Loucy (cell line): ENCODE data around the gene LHX2.

Source experiments
- H2AFZ ChIP-seq: fragments of 200-600 bp; sonication (generic); 2 replicates; pipeline ENCODE4 v1.6.0; 2016; ENCODE audit warnings: antibody characterized with exemption, mild to moderate bottlenecking, low read length, moderate library complexity
- H3F3A ChIP-seq: fragments of 200-600 bp; 2 replicates; pipeline ENCODE4 v1.6.0; 2016; ENCODE audit warnings: antibody characterized with exemption, low read depth, mild to moderate bottlenecking
- H3K27me3 ChIP-seq: fragments of 200-600 bp; sonication (generic); 2 replicates; pipeline ENCODE4 v1.6.1; 2014; ENCODE audit warnings: low read length, mild to moderate bottlenecking; ENCODE audit not compliant: insufficient read depth, poor library complexity, severe bottlenecking
- H3K36me3 ChIP-seq: fragments of 200-600 bp; sonication (generic); 2 replicates; pipeline ENCODE4 v1.6.1; 2016; ENCODE audit warnings: low read length; ENCODE audit not compliant: insufficient read depth
- H3K4me1 ChIP-seq: fragments of 200-600 bp; sonication (generic); 2 replicates; pipeline ENCODE4 v1.5.1; 2014; ENCODE audit warnings: low read length, mild to moderate bottlenecking; ENCODE audit not compliant: insufficient read depth, poor library complexity, severe bottlenecking
- H3K4me2 ChIP-seq: fragments of 200-600 bp; sonication (generic); 2 replicates; pipeline ENCODE4 v1.6.0; 2014; ENCODE audit warnings: antibody characterized with exemption, low read length, low read depth, mild to moderate bottlenecking; ENCODE audit not compliant: poor library complexity, severe bottlenecking
- H3K4me3 ChIP-seq: fragments of 200-600 bp; sonication (generic); 2 replicates; pipeline ENCODE4 v1.5.1; 2014; ENCODE audit warnings: low read length, mild to moderate bottlenecking, mixed read lengths; ENCODE audit not compliant: poor library complexity, severe bottlenecking
- H3K79me2 ChIP-seq: fragments of 200-600 bp; sonication (generic); 2 replicates; pipeline ENCODE4 v1.6.1; 2014; ENCODE audit warnings: low read length; ENCODE audit not compliant: insufficient read depth
- H3K9ac ChIP-seq: fragments of 200-600 bp; sonication (generic); 2 replicates; pipeline ENCODE4 v1.6.0; 2014; ENCODE audit warnings: mild to moderate bottlenecking, low read depth, low read length, moderate library complexity; ENCODE audit not compliant: poor library complexity, severe bottlenecking
- H3K9me2 ChIP-seq: fragments of 200-600 bp; sonication (generic); replicated peaks from 2 replicates; pipeline ENCODE4 v1.6.1; 2016; ENCODE audit warnings: low read depth, low read length, mixed read lengths
- H3K9me3 ChIP-seq: fragments of 200-600 bp; sonication (generic); 2 replicates; pipeline ENCODE4 v1.6.1; 2014; ENCODE audit warnings: mild to moderate bottlenecking, antibody characterized with exemption, low read length, low read depth; ENCODE audit not compliant: insufficient read depth
- H4K20me1 ChIP-seq: fragments of 200-600 bp; sonication (generic); 2 replicates; pipeline ENCODE4 v1.6.0; 2014; ENCODE audit warnings: antibody characterized with exemption, low read length, mild to moderate bottlenecking; ENCODE audit not compliant: insufficient read depth, poor library complexity, severe bottlenecking
- CTCF ChIP-seq: fragments of 200-600 bp; sonication (generic); conservative IDR thresholded peaks from 2 replicates; pipeline ENCODE4 v1.5.1; 2014; ENCODE audit warnings: mild to moderate bottlenecking, antibody characterized with exemption, low read length
- EZH2phosphoT487 ChIP-seq: fragments of 200-600 bp; IDR thresholded peaks from 2 replicates; pipeline ENCODE4 v1.6.1; 2018; ENCODE audit warnings: antibody characterized with exemption, mild to moderate bottlenecking, moderate library complexity, borderline replicate concordance

Gene LHX2

GRCh38 chr9:124044448-124044847, 32.9 kb downstream of the LHX2 start:
- H3K4me3 ChIP-seq = no peak overlapping the region
- TF ChIP-seq EZH2phosphoT487 = no peak
- no peak for TF ChIP-seq CTCF
- no peaks in the 10 kb centered on the region for H3K27me3 ChIP-seq
- no peaks in the 10 kb centered on the region for H3K4me1 ChIP-seq
- no peaks in the 10 kb centered on the region for H3K9me2 ChIP-seq
- no peaks in the 10 kb centered on the region for H3K36me3 ChIP-seq
- no peaks in the 10 kb centered on the region for H3K9me3 ChIP-seq
- no peaks in the 10 kb centered on the region for H4K20me1 ChIP-seq
- H3K9ac ChIP-seq = no peak overlapping the region
- H3F3A ChIP-seq = no peaks in the 10 kb centered on the region
- H3K4me2 ChIP-seq = no peak overlapping the region
- no peaks in the 10 kb centered on the region for H3K79me2 ChIP-seq
- H2AFZ ChIP-seq = no peak overlapping the region

- Histone ChIP-seq H3K9me3 (no peaks in the 10 kb centered on the region), H4K20me1 (no peaks in the 10 kb centered on the region), H2AFZ (no peak overlapping the region), H3K79me2 (no peaks in the 10 kb centered on the region), H3K9ac (no peak overlapping the region), H3K4me2 (no peak overlapping the region), H3F3A (no peaks in the 10 kb centered on the region), H3K4me1 (no peaks in the 10 kb centered on the region), H3K4me3 (no peak overlapping the region), H3K36me3 (no peaks in the 10 kb centered on the region), H3K27me3 (peaks cover 4% of the 10 kb centered on the region), H3K9me2 (no peaks in the 10 kb centered on the region)
- TF ChIP-seq EZH2phosphoT487 (no peak), CTCF (no peak)
Measured at GRCh38 chr9:124045076-124045829, 33.7 kb downstream of the LHX2 start.

- Histone ChIP-seq H3K4me2 (no peak overlapping the region), H3K27me3 (peaks cover 4% of the 10 kb centered on the region), H3K4me3 (no peak overlapping the region), H3K9me3 (no peaks in the 10 kb centered on the region), H3K9me2 (no peaks in the 10 kb centered on the region), H3K79me2 (no peaks in the 10 kb centered on the region), H3K4me1 (no peaks in the 10 kb centered on the region), H2AFZ (no peak overlapping the region), H4K20me1 (no peaks in the 10 kb centered on the region), H3K9ac (no peak overlapping the region), H3F3A (no peaks in the 10 kb centered on the region), H3K36me3 (no peaks in the 10 kb centered on the region)
- TF ChIP-seq EZH2phosphoT487 (no peak), CTCF (no peak)
Measured at GRCh38 chr9:124045830-124046177, 34.2 kb downstream of the LHX2 start.
